ENCODE data around the gene PROM1. TPM values are rescaled to one million over a fixed set of nuclear protein-coding genes. Genes with fewer than 3 reads are reported as not detected.

PROM1 gene
- total RNA-seq, 1 experiment from 2014 or later: 196 TPM

DNA sequence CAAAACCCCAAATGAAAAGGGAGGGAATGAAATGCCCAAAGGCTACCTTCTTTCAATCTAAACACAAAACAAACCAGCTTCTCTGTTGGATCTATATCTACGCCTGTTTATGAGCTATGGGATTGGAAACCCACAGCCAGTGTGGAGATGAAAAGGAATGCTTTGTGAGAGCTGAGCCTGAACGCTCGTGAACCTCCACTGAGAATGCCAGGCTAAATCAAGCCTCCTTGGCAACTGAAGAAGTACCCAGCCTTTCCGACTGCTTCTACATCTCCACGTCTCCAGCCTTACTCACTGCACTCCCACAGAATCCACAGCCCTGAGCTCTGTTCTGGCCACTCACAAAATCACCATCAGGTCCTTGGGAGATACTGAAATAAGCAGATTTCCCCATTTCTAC is 31.8 kb downstream of the PROM1 start:
- H3K27me3 Mint-ChIP-seq (ENCODE audit: insufficient read depth, unreplicated experiment): no peaks in the 10 kb centered on the region
- no peak for TF ChIP-seq CTCF (IDR thresholded peaks at IDR 0.05; ENCODE audit: insufficient read depth in 1 of 2, low read depth in 1 of 2, low read length in 1 of 2, severe bottlenecking in 1 of 2, unreplicated experiment in 1 of 2)
- CTCF ChIA-PET: no interaction called here
- Histone ChIP-seq H3K27me3 (replicated peaks; ENCODE audit: control insufficient read depth, insufficient read depth, low read length) (no peaks in the 10 kb centered on the region), H3K36me3 (ENCODE audit: control insufficient read depth, insufficient read depth, low read length) (peaks cover 2% of the 10 kb centered on the region), H3K4me1 (no peaks in the 10 kb centered on the region), H3K4me3 (ENCODE audit: low read depth, low read length) (no peak overlapping the region), H3K9me3 (no peaks in the 10 kb centered on the region)
- no TSS peak for BruUV-seq (replicated peaks)
- POLR2A ChIA-PET: no interaction called here
- DNase-seq: no peak
- no peak overlapping the region for H3K27ac Mint-ChIP-seq (ENCODE audit: unreplicated experiment)
- intact Hi-C loops (cut with micrococcal nuclease; ENCODE audit: unreplicated experiment): no loop called here
- H3K9me3 Mint-ChIP-seq (ENCODE audit: unreplicated experiment): no peaks in the 10 kb centered on the region
- no peak overlapping the region for H3K4me3 Mint-ChIP-seq (ENCODE audit: unreplicated experiment)
- H3K36me3 Mint-ChIP-seq (ENCODE audit: insufficient read depth, unreplicated experiment): peaks cover 67% of the 10 kb centered on the region
- no peaks in the 10 kb centered on the region for H3K4me1 Mint-ChIP-seq (ENCODE audit: low read depth, unreplicated experiment)

DNA sequence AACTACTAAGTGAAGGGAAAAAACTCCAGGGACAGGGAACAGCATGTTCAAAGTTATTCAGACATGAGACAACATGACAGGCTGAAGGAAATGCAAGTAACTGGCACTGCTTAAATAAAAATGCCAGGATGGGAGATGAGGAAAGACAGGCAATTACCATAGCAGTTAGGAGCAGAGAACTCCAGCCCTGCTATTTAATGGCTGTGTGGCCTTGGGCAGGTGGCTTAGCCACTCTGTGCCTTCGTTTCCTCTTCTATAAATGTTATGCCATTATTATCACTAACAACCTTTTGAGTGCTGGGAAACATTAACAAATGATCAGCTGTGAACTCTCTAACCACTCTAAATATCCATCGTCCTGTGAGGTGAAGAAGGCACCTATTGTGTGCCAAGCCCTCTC is 32.7 kb downstream of the PROM1 start:
- H3K36me3 ChIP-seq (ENCODE audit: control insufficient read depth, insufficient read depth, low read length): peaks cover 2% of the 10 kb centered on the region
- no peak overlapping the region for H3K4me3 ChIP-seq (ENCODE audit: low read depth, low read length)
- TF ChIP-seq CTCF (IDR thresholded peaks at IDR 0.05; ENCODE audit: insufficient read depth in 1 of 2, low read depth in 1 of 2, low read length in 1 of 2, severe bottlenecking in 1 of 2, unreplicated experiment in 1 of 2): no peak
- H3K4me1 Mint-ChIP-seq (ENCODE audit: low read depth, unreplicated experiment): no peaks in the 10 kb centered on the region
- no TSS peak for BruUV-seq (replicated peaks)
- H3K9me3 ChIP-seq: no peaks in the 10 kb centered on the region
- CTCF ChIA-PET: no interaction called here
- no peak for DNase-seq
- no peaks in the 10 kb centered on the region for H3K27me3 Mint-ChIP-seq (ENCODE audit: insufficient read depth, unreplicated experiment)
- H3K27me3 ChIP-seq (replicated peaks; ENCODE audit: control insufficient read depth, insufficient read depth, low read length): no peaks in the 10 kb centered on the region
- peaks cover 61% of the 10 kb centered on the region for H3K36me3 Mint-ChIP-seq (ENCODE audit: insufficient read depth, unreplicated experiment)
- H3K4me3 Mint-ChIP-seq (ENCODE audit: unreplicated experiment): no peak overlapping the region
- no peak overlapping the region for H3K27ac Mint-ChIP-seq (ENCODE audit: unreplicated experiment)
- peaks cover 5% of the 10 kb centered on the region; the same call in 1 of the 2 replicates for H3K4me1 ChIP-seq
- intact Hi-C loops (cut with micrococcal nuclease; ENCODE audit: unreplicated experiment): no loop called here
- POLR2A ChIA-PET: no interaction called here
- H3K9me3 Mint-ChIP-seq (ENCODE audit: unreplicated experiment): no peaks in the 10 kb centered on the region

- DNase-seq: no peak
- Histone ChIP-seq H3K4me3 (ENCODE audit: low read depth, low read length) (no peak overlapping the region), H3K27me3 (replicated peaks; ENCODE audit: control insufficient read depth, insufficient read depth, low read length) (no peaks in the 10 kb centered on the region), H3K4me1 (peaks cover 7% of the 10 kb centered on the region; the same call in 1 of the 2 replicates), H3K9me3 (no peaks in the 10 kb centered on the region), H3K36me3 (ENCODE audit: control insufficient read depth, insufficient read depth, low read length) (peaks cover 2% of the 10 kb centered on the region)
- no peak overlapping the region for H3K27ac Mint-ChIP-seq (ENCODE audit: unreplicated experiment)
- ChIA-PET POLR2A (no interaction called here), CTCF (no interaction called here)
- H3K9me3 Mint-ChIP-seq (ENCODE audit: unreplicated experiment): no peaks in the 10 kb centered on the region
- intact Hi-C loops (cut with micrococcal nuclease; ENCODE audit: unreplicated experiment): no loop called here
- H3K36me3 Mint-ChIP-seq (ENCODE audit: insufficient read depth, unreplicated experiment): peaks cover 58% of the 10 kb centered on the region
- H3K27me3 Mint-ChIP-seq (ENCODE audit: insufficient read depth, unreplicated experiment): no peaks in the 10 kb centered on the region
- H3K4me3 Mint-ChIP-seq (ENCODE audit: unreplicated experiment): no peak overlapping the region
- no peaks in the 10 kb centered on the region for H3K4me1 Mint-ChIP-seq (ENCODE audit: low read depth, unreplicated experiment)
- TF ChIP-seq CTCF (IDR thresholded peaks at IDR 0.05; ENCODE audit: insufficient read depth in 1 of 2, low read depth in 1 of 2, low read length in 1 of 2, severe bottlenecking in 1 of 2, unreplicated experiment in 1 of 2): no peak
- no TSS peak for BruUV-seq (replicated peaks)
Observed at GRCh38 chr4:16050669-16051068, 33.2 kb downstream of the PROM1 start.
